ENCODE data around the gene SLC4A3. TPM values are rescaled to one million over a fixed set of nuclear protein-coding genes. Genes with fewer than 3 reads are reported as not detected.

Gene SLC4A3
- total RNA-seq, 2 experiments from 2014 or later, result not detected

DNA sequence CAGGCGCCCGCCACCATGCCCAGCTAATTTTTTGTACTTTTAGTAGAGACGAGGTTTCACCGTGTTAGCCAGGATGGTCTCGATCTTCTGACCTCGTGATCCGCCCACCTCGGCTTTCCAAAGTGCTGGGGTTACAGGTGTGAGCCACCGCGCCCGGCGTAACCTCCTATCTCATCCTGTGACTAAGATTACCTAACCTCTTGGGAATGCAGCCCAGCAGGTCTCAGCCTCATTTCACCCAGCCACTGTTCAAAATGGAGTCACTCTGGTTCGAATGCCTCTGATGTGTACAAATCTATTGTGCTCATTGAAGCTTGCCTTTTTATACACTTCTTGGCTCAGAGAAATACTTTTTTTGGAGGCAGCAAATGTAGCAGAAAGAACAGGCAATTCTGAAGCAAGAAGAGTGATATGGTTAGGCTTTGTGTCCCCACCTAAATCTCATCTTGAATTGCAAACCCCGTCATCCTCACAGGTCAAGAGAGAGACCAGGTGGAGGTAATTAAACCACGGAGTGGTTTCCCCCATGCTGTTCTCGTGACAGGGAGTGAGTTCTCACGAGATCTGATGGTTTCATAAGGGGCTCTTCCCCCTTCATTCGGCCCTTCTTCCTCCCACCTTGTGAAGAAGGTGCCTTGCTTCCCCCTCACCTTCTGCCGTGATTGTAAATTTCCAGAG is 60.6 kb downstream of the SLC4A3 start:
- H3K36me3 Mint-ChIP-seq (ENCODE audit: low read depth), result no peaks in the 10 kb centered on the region
- H3K4me3 Mint-ChIP-seq, result no peak overlapping the region
- DNase-seq, result no peak
- no peaks in the 10 kb centered on the region for H3K9me3 Mint-ChIP-seq
- peaks cover 8% of the 10 kb centered on the region for H3K4me1 Mint-ChIP-seq
- peaks cover 19% of the 10 kb centered on the region for H3K27me3 Mint-ChIP-seq
- ChIA-PET CTCF (interaction anchor here (1.0 to 3.4 kb wide), 3 partner anchors 20 to 146 kb away, joined by 3 to 23 read pairs (median 4); partner anchors contain the start of genes CHPF and TMEM198), POLR2A (no interaction called here)
- no peak overlapping the region for H3K27ac Mint-ChIP-seq

GRCh38 chr2:219688560-219689445 is 61.4 kb downstream of the SLC4A3 start:
- Mint-ChIP-seq H3K27ac (no peak overlapping the region), H3K27me3 (peaks cover 21% of the 10 kb centered on the region), H3K36me3 (ENCODE audit: low read depth) (no peaks in the 10 kb centered on the region), H3K4me1 (peaks cover 8% of the 10 kb centered on the region), H3K9me3 (no peaks in the 10 kb centered on the region), H3K4me3 (no peak overlapping the region)
- ChIA-PET CTCF (interaction anchor here (1.0 to 3.4 kb wide), 10 partner anchors 10 to 286 kb away, joined by 3 to 23 read pairs (median 4); partner anchors contain the start of genes CHPF and TMEM198), POLR2A (no interaction called here)
- no peak for DNase-seq

- POLR2A ChIA-PET, result no interaction called here
- H3K27ac Mint-ChIP-seq, result no peak overlapping the region
- no peaks in the 10 kb centered on the region for H3K36me3 Mint-ChIP-seq (ENCODE audit: low read depth)
- H3K27me3 Mint-ChIP-seq, result peaks cover 26% of the 10 kb centered on the region
- peak; percentile 39 for DNase-seq
- CTCF ChIA-PET, result interaction anchor here (0.6 to 3.4 kb wide), 14 partner anchors 10 to 287 kb away, joined by 3 to 23 read pairs (median 4); partner anchors contain the start of genes CHPF and TMEM198
- no peaks in the 10 kb centered on the region for H3K9me3 Mint-ChIP-seq
- no peak overlapping the region for H3K4me3 Mint-ChIP-seq
- H3K4me1 Mint-ChIP-seq, result peaks cover 6% of the 10 kb centered on the region
Measured at GRCh38 chr2:219689676-219690628, 62.5 kb downstream of the SLC4A3 start.

DNA sequence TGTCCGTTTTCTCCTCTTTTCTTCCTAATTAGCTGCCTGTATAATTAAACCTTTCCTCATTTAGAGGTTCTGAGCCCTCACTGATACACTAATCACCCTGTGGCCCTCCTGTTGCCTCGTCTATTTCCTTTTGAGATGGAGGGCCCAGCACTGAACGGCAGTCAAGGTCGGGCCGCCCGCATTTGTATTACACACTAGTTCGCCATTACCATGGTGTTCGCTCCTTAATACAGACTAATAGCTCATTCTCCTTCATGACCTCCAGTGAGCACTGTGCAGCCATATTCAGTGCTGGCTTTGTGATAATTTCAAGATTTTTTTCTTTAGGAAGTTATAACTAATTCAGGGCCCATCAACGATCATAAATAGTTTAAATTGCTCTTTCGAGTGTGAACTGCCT is 64.1 kb downstream of the SLC4A3 start:
- ChIA-PET POLR2A (no interaction called here), CTCF (no interaction called here)
- H3K27me3 Mint-ChIP-seq, result peaks cover 31% of the 10 kb centered on the region
- H3K4me3 Mint-ChIP-seq, result no peak overlapping the region
- no peak overlapping the region for H3K27ac Mint-ChIP-seq
- no peak for DNase-seq
- H3K36me3 Mint-ChIP-seq (ENCODE audit: low read depth), result no peaks in the 10 kb centered on the region
- H3K9me3 Mint-ChIP-seq, result no peaks in the 10 kb centered on the region
- no peaks in the 10 kb centered on the region for H3K4me1 Mint-ChIP-seq

Other genes with a start within 250 kb of the SLC4A3 start
- 10 to 100 TPM; 40.1 to 44.4 TPM for gene DNPEP, start 239.7 kb upstream of the SLC4A3 start, total RNA-seq
- gene DES, start 209.3 kb upstream of the SLC4A3 start, total RNA-seq, result not detected
- gene SPEG, start 192.8 kb upstream of the SLC4A3 start, total RNA-seq, result 1 to 10 TPM in 1 of 2 experiments, under 1 TPM in 1; 0.20 to 1.1 TPM
- gene GMPPA, start 128.7 kb upstream of the SLC4A3 start, total RNA-seq, result 10 to 100 TPM; 41.0 to 42.3 TPM
- gene ASIC4, start 113.1 kb upstream of the SLC4A3 start, total RNA-seq, result under 1 TPM in 1 of 2 experiments, not detected in 1; 0.13 TPM
- 10 to 100 TPM; 14.5 to 14.9 TPM for gene CHPF, start 83.8 kb upstream of the SLC4A3 start, total RNA-seq
- 1 to 10 TPM in 1 of 2 experiments, under 1 TPM in 1; 0.95 to 1.0 TPM for gene TMEM198, start 83.6 kb upstream of the SLC4A3 start, total RNA-seq
- gene OBSL1, start 56.1 kb upstream of the SLC4A3 start, total RNA-seq, result not detected
- gene INHA, start 55.3 kb upstream of the SLC4A3 start, total RNA-seq, result not detected
- 10 to 100 TPM; 28.4 to 31.5 TPM for gene STK11IP, start 29.8 kb upstream of the SLC4A3 start, total RNA-seq

All from activated CD4-positive, alpha-beta memory T cell treated with anti-CD3 and anti-CD28 coated beads, Interleukin-2, amount 10 ng/mL, durations not matched to agents 7 days and 5 days (primary cell).